Stimulated activated naive CD4-positive, alpha-beta T cell treated with Interleukin-2 at 50 U/mL for 16 hours (primary cell): ENCODE data around the gene SHISAL2B.
"Not testable (repeated sequence)": the region's sequence is repeated elsewhere in the genome, so short reads cannot be mapped to it uniquely, and the experiment has no call there.

Experiments used
- DNase-seq: peaks from one replicate; lab custom pipeline; 2025; lab: John Stamatoyannopoulos, UW

Gene SHISAL2B

GRCh38 chr5:64690417-64691151, at the start of gene SHISAL2B:
SHISAL2B (plus strand) TSS chr5:64690503; CDS start chr5:64690624, 121 bp downstream.
- no peak for DNase-seq

- DNase-seq: no peak
These were observed 45.5 kb upstream of the SHISAL2B start for GRCh38 chr5:64644831-64645230.

GRCh38 chr5:64646169-64646568, 44.1 kb upstream of the SHISAL2B start:
- no peak for DNase-seq

- no peak for DNase-seq
These were observed 40.8 kb upstream of the SHISAL2B start for GRCh38 chr5:64649512-64649911.

GRCh38 chr5:64653766-64654560, 36.3 kb upstream of the SHISAL2B start:
- no peak for DNase-seq

GRCh38 chr5:64654561-64654938, 35.8 kb upstream of the SHISAL2B start:
- no peak for DNase-seq

GRCh38 chr5:64655596-64655995, 34.7 kb upstream of the SHISAL2B start:
- no peak for DNase-seq

- no peak for DNase-seq
These were observed 31.0 kb upstream of the SHISAL2B start for GRCh38 chr5:64659289-64659688.

GRCh38 chr5:64663181-64663580, 27.1 kb upstream of the SHISAL2B start:
- not testable (repeated sequence) for DNase-seq

GRCh38 chr5:64665243-64665642, 25.1 kb upstream of the SHISAL2B start:
- DNase-seq: no peak

- DNase-seq: no peak
These were observed 24.2 kb upstream of the SHISAL2B start for GRCh38 chr5:64666078-64666477.

GRCh38 chr5:64667068-64667467, 23.2 kb upstream of the SHISAL2B start:
- no peak for DNase-seq

- no peak for DNase-seq
These were observed 20.0 kb upstream of the SHISAL2B start for GRCh38 chr5:64670277-64670676.

GRCh38 chr5:64671678-64672077, 18.6 kb upstream of the SHISAL2B start:
- DNase-seq: no peak

- DNase-seq: no peak
These were observed 11.9 kb upstream of the SHISAL2B start for GRCh38 chr5:64678374-64678773.

GRCh38 chr5:64680289-64680688, 10.0 kb upstream of the SHISAL2B start:
- no peak for DNase-seq

- DNase-seq: no peak
These were observed 7.7 kb upstream of the SHISAL2B start for GRCh38 chr5:64682608-64683007.

- DNase-seq: no peak
These were observed 4.4 kb upstream of the SHISAL2B start for GRCh38 chr5:64685866-64686265.

GRCh38 chr5:64688391-64688790, 1.9 kb upstream of the SHISAL2B start:
- DNase-seq: no peak

GRCh38 chr5:64688965-64689364, 1.3 kb upstream of the SHISAL2B start:
- no peak for DNase-seq

GRCh38 chr5:64690104-64690416, 243 bp upstream of the SHISAL2B start:
- DNase-seq: no peak

GRCh38 chr5:64691291-64691690, 988 bp downstream of the SHISAL2B start:
- DNase-seq: no peak

- DNase-seq: no peak
These were observed 3.3 kb downstream of the SHISAL2B start for GRCh38 chr5:64693636-64694035.

- not testable (repeated sequence) for DNase-seq
These were observed 6.1 kb downstream of the SHISAL2B start for GRCh38 chr5:64696414-64696813.
